Measurements from ENCODE around the gene PPP6R2.

Gene PPP6R2

GRCh38 chr22:50310949-50311444, 32.1 kb upstream of the PPP6R2 start:
- DNase-seq (ENCODE audit: low read depth) = no peak
- no peak for TF ChIP-seq CTCF (IDR thresholded peaks at IDR 0.05; ENCODE audit: control insufficient read depth, extremely low read depth, insufficient read depth)
- no peak overlapping the region for H3K4me3 ChIP-seq (ENCODE audit: low read depth, low read length)

GRCh38 chr22:50311606-50312351, 31.3 kb upstream of the PPP6R2 start:
- TF ChIP-seq CTCF (IDR thresholded peaks at IDR 0.05; ENCODE audit: control insufficient read depth, extremely low read depth, insufficient read depth) = no peak

GRCh38 chr22:50312371-50312770, 30.8 kb upstream of the PPP6R2 start:
- H3K4me3 ChIP-seq (ENCODE audit: low read depth, low read length) = no peak overlapping the region
- TF ChIP-seq CTCF (IDR thresholded peaks at IDR 0.05; ENCODE audit: control insufficient read depth, extremely low read depth, insufficient read depth) = no peak
- DNase-seq (ENCODE audit: low read depth) = no peak

More at GRCh38 chr22:50311606-50312351, 31.3 kb upstream of the PPP6R2 start:
- no peak overlapping the region for H3K4me3 ChIP-seq (ENCODE audit: low read depth, low read length)
- DNase-seq (ENCODE audit: low read depth) = no peak

GRCh38 chr22:50313021-50313420, 30.1 kb upstream of the PPP6R2 start:
- H3K4me3 ChIP-seq (ENCODE audit: low read depth, low read length) = no peak overlapping the region
- TF ChIP-seq CTCF (IDR thresholded peaks at IDR 0.05; ENCODE audit: control insufficient read depth, extremely low read depth, insufficient read depth) = no peak
- DNase-seq (ENCODE audit: low read depth) = no peak

GRCh38 chr22:50313600-50313999, 29.5 kb upstream of the PPP6R2 start:
- no peak for DNase-seq (ENCODE audit: low read depth)
- H3K4me3 ChIP-seq (ENCODE audit: low read depth, low read length) = no peak overlapping the region

GRCh38 chr22:50314081-50314454, 29.1 kb upstream of the PPP6R2 start:
- DNase-seq (ENCODE audit: low read depth) = no peak
- TF ChIP-seq CTCF (IDR thresholded peaks at IDR 0.05; ENCODE audit: control insufficient read depth, extremely low read depth, insufficient read depth) = no peak
- no peak overlapping the region for H3K4me3 ChIP-seq (ENCODE audit: low read depth, low read length)

More at GRCh38 chr22:50313600-50313999, 29.5 kb upstream of the PPP6R2 start:
- TF ChIP-seq CTCF (IDR thresholded peaks at IDR 0.05; ENCODE audit: control insufficient read depth, extremely low read depth, insufficient read depth) = no peak

All from LNCaP clone FGC (cell line).